Body of pancreas (tissue), 4 donors: ENCODE measurements around the gene ALG11.

Experiments used
- POLR2A ChIP-seq, 3 donors: fragments of 450-650 bp; IDR thresholded peaks; one replicate each; pipeline ENCODE4 v1.6.1; 2016; ENCODE audit warnings: antibody characterized with exemption in 3 of 3, mild to moderate bottlenecking in 2 of 3
- TF ChIP-seq, protein P1 (sequence below), 7 experiments: fragments of 450-650 bp in 4 of 7; fragments of 200-600 bp in 3 of 7; sonication (generic) in 3 of 7; IDR thresholded peaks; one replicate each; pipeline ENCODE4 v1.5.1; 2016 to 2019; ENCODE audit warnings: antibody characterized with exemption in 7 of 7

DNA sequence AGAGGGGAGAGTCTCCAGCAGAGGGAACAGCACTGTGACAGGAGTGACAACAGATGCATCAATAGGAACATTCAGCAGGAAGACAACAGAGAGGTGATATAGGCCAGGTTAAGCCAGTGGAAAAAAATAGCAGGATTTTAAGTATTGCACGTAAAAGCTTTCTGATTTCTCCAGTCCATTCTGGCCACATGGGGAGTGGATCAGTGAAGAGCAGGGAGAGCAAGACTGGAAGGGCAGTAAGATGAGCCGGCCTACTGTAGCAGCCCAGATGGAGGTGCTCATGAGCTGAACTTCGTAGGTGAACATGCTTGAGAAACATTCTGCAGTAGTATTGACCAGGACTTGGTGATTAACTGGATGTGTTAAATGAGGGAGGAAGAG, 14.0 kb downstream of the ALG11 start:
- no peak for TF ChIP-seq POLR2A (IDR thresholded peaks at IDR 0.05)
- TF ChIP-seq, protein P1, sequence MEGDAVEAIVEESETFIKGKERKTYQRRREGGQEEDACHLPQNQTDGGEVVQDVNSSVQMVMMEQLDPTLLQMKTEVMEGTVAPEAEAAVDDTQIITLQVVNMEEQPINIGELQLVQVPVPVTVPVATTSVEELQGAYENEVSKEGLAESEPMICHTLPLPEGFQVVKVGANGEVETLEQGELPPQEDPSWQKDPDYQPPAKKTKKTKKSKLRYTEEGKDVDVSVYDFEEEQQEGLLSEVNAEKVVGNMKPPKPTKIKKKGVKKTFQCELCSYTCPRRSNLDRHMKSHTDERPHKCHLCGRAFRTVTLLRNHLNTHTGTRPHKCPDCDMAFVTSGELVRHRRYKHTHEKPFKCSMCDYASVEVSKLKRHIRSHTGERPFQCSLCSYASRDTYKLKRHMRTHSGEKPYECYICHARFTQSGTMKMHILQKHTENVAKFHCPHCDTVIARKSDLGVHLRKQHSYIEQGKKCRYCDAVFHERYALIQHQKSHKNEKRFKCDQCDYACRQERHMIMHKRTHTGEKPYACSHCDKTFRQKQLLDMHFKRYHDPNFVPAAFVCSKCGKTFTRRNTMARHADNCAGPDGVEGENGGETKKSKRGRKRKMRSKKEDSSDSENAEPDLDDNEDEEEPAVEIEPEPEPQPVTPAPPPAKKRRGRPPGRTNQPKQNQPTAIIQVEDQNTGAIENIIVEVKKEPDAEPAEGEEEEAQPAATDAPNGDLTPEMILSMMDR (IDR thresholded peaks at IDR 0.05), result no peak
